HTERT RPE-1 (cell line): ENCODE measurements around the gene FAM156A.
"Not testable (repeated sequence)": the region's sequence is repeated elsewhere in the genome, so short reads cannot be mapped to it uniquely, and the experiment has no call there.

ENCODE experiments used
- in situ Hi-C: fragments of 300-500 bp; cut with MboI; formaldehyde crosslinking; loops from 4 replicates; pipeline ENCODE4 v1.14.3; 2020; ENCODE audit warnings: low sequenced_read_pairs

The FAM156A gene

DNA sequence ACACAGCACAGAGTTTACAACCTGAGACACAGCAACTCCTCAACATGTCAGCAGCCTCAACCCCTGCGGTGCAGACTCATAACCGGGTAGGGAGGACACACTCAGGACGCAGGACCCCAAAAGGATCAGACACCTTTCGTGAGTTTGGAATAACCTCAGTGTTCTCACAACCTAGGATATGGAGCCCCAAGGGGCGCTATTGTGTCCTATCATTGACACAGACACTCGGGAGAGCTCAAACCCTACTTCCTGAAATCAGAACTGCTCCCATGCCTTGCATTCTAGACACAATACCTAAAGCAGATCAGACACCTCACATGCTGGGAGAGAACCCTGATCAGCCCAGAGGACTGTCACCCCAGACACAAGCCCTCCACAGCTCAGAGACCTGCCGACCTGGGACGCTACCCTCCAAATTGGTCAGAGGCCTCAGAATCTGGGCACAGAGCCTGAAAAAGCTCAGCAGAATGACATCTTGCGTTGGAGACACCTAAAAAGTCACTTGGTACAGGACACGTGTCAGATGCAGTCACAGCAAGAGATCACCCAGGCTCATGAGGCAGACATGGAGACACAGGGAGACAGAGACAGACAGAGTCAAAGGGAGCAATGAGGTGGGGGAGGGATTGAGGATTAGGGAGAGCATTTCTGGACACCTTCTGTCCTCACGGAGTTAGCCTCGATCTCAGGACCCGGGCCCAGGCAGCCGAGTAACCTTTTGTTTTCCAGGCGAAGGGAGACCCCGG, 8.8 kb upstream of the FAM156A start:
- in situ Hi-C loops, result not testable (repeated sequence)

DNA sequence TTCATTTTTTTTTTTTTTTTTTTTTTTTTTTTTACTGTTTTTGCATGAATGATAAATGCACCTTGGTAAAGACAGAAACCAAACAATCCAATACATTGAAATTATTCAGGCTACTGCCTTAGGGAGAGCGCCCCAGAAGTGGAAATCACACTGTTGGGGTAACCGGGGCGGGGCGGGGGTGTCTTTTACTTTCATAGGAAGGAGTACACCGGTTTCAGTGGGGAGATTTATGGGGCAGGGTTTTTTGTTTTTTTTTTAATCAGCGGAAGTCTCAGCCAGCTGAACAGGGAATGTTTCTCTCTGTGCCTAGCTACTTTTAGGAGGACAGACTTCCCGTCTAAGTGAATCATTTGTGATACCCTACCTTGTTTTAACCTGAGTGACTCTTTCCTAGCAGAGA, 643 bp upstream of the FAM156A start:
- in situ Hi-C loops, result not testable (repeated sequence)

DNA sequence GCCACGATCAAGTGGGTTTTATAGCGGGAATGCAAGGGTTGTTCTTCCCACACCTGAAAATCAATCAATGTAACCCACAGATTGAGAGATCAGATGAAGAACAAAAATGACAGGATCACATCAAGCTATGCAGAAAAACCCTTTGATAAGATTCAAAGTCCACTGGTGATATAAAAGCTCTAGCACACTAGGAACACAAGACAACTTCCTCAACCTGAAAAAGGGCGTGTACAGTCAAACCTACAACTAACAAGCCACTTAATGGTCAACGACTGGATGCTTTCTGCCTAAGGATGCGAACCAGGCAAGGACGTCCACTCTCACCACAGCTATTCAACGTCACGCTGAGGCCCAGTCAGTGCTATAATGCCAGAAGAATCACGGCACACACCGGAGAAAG, 8.4 kb downstream of the FAM156A start:
- in situ Hi-C loops, result not testable (repeated sequence)

DNA sequence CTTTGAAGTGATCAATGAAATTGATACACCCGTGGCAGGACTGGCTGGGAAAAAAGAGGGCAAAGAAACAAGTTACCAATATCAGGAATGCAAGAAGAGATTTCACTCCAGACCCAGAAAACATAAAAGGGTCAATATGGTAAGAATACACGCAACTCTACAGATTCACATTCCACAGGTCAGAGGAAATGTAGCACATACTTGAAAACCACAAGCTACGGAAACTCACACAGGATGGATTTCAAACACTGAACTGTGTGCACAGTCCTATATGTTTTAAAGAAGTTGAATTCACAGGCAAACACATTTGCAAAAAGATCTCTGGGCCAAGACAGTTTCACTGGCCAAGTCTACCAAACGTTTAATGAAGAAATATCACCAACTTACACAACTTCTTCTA, 9.0 kb downstream of the FAM156A start:
- in situ Hi-C loops, result not testable (repeated sequence)

DNA sequence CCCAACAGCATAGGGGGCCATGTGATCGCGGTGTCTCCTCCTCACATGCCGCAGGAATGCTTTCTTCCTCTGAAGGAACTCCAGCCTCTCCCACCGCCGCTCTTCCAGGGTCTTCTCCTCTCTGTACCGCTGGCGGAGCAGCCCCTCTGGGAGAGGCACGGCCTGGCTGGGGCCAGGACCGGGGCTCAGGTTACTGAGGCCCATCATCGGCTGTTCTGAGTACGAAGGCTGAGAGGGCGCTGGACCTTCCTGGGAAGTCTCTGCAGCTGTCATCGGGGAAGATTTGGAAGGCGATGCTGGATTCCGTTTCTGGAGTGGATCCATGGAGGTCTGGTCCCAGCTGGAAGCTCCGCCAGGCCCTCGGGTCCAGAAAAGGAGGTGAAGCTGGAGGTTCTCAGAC, 10.1 kb downstream of the FAM156A start:
- in situ Hi-C loops, result not testable (repeated sequence)

DNA sequence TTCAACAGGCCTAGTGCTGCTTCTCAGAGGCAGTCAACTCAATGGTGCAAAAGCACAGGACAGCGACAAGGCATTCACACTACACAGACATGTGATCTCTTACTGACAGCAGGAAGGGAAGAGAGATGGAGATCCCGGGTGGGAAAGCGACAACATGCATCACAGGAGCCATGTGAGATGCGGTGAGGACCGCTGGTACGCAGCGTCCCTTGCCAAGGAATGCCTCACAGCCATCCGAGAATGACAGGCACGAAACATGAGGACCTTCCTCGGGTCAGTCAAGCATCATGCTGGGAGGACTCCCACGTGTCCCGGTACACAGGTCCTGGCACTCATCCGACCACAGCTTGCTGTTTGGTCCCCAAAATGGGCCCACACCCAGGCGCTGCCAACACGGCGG, 10.8 kb downstream of the FAM156A start:
- in situ Hi-C loops, result not testable (repeated sequence)

DNA sequence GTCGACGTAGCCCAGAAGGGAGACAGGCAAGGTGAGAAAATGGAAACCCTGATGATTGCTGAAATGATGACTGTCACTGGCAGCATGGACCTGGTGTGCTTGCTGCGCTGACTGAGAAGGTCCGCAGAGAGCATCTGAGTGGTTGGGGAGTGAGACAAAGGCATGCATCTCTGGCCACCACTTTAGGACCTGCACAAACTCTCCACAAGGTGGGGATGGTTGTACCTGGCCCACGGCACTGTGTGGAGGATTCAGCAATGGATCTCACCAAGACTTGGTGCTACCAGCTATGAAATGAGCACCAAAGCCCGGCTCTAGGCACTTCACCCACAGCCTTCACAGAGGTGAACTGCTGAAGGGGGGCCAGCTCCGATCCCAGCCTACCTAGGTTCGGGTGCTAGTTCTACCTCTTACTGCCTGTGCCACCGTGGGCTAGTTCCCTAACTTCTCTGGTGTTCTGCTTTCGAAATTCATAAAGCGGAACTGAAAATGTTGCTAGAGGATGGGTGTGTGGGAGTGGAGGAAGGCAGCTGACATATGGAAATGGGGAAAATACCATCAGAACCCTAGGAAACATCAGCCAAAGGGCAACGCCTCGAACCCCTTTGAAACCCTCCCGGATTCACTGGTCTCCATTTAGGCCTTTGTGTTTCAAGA, 12.4 kb downstream of the FAM156A start:
- in situ Hi-C loops, result not testable (repeated sequence)

DNA sequence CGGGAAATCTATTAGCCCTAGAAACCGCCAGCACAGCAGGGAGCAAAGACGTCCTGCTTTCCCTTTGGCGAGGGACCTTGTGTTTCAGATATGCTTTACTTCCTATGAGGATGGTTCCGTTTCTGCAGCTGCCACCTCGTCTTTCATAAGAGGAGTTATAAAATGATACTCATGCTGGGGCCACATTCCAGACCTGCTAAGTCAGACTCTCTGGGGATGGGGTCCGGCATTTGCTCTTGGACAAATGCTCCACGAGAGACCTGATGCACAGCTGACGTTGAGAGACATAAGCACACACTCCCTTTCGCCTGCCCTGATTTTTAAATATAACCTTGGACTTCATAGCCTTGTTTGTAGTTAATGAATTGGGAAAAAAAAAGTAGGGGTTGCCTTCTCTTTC, 16.6 kb downstream of the FAM156A start:
- in situ Hi-C loops, result not testable (repeated sequence)

DNA sequence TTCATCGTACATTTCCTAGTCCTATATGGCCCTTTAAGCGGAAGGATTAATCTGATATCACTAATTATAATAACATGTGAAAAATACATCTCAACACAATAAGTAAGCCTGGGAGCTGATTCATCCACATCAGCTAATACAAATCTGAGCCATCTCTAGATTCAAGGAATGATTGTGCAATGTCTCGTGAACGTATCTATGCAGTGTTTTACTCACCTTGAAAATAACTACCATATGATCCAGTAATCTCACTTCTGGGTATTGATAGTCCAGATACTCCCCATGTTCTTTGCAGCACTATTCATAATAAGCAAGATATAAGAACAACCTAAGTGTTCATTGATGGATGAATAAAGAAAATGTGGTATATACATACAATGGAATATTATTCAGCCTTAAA, 17.6 kb downstream of the FAM156A start:
- in situ Hi-C loops, result not testable (repeated sequence)

DNA sequence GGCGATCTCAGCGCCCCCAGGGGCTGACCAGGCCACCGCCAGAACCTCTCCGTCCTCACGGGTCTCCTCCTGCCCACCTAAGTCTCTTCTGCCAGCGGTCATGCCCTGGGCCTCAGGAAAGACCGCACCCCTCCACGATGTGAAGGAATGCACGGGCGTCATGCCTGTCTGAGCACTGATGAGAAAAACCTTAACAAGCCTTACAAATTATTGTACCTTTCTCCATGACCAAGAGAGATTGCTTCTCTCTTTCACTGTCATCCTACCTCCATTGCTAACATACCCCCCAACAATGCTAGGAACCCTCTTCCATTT, 22.9 kb downstream of the FAM156A start:
- in situ Hi-C loops, result not testable (repeated sequence)

DNA sequence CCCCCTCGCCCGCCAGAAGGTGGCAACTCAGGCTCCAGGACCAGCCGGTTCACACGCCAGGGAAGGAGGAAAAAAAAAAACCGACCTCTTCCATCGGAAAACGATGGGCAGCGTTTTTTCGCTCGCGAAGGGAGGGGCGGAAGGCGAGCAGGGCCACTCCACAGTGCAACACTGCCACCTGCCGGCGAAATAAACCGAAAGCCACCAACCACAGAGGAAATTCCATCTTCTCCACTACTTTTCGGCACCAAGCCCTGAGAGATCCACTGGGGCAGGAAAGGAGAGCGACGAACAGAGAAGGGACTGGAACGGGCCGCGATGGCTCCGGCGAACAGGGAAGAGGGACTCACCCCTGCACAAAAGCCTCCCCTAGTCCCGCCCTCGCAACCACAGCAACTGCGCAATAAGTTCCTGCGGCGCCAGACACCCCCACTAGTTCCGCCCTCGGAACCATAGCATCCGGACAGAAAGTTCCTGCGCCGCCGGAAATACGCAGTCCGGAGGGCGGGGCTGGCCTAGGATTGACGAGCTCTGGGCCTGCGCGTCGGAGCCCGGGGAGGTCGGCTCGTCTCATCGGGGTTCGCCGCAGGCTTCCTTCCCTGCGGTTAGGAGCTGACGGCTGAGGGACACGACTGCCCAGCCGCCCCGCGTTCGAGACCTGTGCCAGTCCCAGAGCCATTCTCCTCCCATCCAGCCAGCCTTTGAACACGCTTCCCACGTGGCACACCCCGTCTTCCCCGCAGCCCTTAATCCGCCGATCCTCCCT, 23.4 kb downstream of the FAM156A start:
- in situ Hi-C loops, result no loop called here

DNA sequence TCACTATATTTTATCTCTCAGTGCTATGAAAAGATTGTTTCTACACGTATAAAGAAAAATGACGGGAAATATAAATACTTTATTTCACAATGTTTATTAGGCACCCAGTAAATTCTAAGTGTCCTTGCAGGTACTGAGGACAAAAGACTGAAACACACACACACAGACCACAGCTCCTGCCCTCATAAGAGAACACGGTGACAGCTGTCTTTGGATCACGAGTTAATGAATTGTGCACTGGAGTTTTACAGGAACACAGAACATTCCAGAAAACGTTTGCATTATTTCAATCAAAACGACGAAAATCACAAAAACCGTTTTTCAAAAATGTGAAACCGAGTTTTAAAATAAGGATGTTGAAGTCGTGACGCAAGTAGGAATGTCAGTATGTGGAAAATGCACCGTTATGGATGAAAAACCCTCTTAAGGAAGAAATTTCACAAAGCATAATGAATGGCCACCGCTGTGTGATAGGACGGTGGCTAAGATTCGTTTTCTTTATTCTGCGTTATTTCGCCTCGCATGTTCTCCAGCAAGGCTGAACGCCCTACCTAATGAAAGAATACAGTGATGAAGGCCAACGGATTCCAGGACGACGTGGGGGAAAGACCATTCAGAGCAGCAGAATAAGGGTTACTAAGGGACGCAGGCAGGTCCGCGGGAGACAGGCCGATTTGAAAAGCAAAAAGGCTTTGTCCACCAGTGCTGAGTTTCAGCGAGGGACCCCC, 24.2 kb downstream of the FAM156A start:
- in situ Hi-C loops, result no loop called here

DNA sequence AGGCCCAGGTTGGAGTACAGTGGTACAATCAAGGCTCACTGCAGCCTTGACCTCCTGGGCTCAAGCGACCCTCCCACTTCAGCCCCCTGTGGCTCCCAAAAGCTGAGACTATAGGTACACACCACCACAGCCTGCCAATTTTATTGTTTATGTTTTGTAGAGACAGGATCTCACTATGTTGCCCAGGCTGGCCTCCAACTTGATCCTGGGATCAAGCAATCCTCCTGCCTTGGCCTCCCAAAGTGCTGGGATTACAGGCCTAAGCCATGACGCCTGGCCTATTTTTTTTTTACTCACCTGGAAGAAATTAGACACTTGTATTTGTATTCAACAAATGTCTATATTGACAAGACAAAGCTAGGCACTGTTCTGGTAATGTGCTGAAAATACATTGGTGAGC, 25.1 kb downstream of the FAM156A start:
- in situ Hi-C loops, result no loop called here

DNA sequence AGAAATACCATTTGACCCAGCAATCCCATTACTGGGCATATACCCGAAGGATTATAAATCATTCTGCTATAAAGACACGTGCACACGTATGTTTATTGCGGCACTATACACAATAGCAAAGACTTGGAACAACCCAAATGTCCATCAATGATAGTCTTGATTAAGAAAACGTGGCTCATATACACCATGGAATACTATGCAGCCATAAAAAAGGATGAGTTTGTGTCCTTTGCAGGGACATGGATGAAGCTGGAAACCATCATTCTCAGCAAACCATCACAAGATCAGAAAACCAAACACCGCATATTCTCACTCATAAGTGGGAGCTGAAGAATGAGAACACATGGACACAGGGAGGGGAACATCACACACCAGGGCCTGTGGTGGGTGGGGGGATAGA, 28.1 kb downstream of the FAM156A start:
- in situ Hi-C loops, result not testable (repeated sequence)

DNA sequence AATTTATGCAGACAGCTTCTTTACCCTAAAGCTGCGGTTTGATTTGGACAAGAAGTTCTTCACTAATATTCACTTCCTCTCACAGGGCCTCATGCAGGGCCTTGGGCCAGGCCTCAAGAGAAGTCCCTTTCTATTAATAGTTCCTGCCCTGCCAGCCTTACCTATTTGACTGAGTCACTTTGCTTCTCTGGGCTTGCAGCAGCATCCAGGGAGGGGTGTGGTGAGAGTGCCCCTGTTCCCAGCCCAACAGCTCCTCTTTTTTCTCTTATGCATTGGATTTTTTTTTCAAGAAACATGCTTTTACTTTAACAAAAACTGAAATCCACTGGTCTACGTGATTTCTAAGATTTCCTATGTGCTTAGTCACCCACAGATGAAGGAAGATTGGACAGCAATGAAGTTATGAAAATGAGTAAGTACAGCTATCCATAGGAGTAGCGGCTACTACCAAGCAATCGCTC, 34.5 kb downstream of the FAM156A start:
- in situ Hi-C loops, result no loop called here

DNA sequence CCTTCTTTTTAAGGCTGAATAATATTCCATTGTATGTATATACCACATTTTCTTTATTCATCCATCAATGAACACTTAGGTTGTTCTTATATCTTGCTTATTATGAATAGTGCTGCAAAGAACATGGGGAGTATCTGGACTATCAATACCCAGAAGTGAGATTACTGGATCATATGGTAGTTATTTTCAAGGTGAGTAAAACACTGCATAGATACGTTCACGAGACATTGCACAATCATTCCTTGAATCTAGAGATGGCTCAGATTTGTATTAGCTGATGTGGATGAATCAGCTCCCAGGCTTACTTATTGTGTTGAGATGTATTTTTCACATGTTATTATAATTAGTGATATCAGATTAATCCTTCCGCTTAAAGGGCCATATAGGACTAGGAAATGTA, 43.6 kb downstream of the FAM156A start:
- in situ Hi-C loops, result not testable (repeated sequence)

DNA sequence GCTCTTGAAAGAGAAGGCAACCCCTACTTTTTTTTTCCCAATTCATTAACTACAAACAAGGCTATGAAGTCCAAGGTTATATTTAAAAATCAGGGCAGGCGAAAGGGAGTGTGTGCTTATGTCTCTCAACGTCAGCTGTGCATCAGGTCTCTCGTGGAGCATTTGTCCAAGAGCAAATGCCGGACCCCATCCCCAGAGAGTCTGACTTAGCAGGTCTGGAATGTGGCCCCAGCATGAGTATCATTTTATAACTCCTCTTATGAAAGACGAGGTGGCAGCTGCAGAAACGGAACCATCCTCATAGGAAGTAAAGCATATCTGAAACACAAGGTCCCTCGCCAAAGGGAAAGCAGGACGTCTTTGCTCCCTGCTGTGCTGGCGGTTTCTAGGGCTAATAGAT, 44.6 kb downstream of the FAM156A start:
- in situ Hi-C loops, result not testable (repeated sequence)

DNA sequence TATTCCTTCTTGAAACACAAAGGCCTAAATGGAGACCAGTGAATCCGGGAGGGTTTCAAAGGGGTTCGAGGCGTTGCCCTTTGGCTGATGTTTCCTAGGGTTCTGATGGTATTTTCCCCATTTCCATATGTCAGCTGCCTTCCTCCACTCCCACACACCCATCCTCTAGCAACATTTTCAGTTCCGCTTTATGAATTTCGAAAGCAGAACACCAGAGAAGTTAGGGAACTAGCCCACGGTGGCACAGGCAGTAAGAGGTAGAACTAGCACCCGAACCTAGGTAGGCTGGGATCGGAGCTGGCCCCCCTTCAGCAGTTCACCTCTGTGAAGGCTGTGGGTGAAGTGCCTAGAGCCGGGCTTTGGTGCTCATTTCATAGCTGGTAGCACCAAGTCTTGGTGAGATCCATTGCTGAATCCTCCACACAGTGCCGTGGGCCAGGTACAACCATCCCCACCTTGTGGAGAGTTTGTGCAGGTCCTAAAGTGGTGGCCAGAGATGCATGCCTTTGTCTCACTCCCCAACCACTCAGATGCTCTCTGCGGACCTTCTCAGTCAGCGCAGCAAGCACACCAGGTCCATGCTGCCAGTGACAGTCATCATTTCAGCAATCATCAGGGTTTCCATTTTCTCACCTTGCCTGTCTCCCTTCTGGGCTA, 48.9 kb downstream of the FAM156A start:
- in situ Hi-C loops, result not testable (repeated sequence)

DNA sequence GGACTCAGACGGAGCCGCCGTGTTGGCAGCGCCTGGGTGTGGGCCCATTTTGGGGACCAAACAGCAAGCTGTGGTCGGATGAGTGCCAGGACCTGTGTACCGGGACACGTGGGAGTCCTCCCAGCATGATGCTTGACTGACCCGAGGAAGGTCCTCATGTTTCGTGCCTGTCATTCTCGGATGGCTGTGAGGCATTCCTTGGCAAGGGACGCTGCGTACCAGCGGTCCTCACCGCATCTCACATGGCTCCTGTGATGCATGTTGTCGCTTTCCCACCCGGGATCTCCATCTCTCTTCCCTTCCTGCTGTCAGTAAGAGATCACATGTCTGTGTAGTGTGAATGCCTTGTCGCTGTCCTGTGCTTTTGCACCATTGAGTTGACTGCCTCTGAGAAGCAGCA, 50.4 kb downstream of the FAM156A start:
- in situ Hi-C loops, result not testable (repeated sequence)

DNA sequence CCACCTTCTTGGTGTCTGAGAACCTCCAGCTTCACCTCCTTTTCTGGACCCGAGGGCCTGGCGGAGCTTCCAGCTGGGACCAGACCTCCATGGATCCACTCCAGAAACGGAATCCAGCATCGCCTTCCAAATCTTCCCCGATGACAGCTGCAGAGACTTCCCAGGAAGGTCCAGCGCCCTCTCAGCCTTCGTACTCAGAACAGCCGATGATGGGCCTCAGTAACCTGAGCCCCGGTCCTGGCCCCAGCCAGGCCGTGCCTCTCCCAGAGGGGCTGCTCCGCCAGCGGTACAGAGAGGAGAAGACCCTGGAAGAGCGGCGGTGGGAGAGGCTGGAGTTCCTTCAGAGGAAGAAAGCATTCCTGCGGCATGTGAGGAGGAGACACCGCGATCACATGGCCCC, 51.2 kb downstream of the FAM156A start:
- in situ Hi-C loops, result not testable (repeated sequence)

DNA sequence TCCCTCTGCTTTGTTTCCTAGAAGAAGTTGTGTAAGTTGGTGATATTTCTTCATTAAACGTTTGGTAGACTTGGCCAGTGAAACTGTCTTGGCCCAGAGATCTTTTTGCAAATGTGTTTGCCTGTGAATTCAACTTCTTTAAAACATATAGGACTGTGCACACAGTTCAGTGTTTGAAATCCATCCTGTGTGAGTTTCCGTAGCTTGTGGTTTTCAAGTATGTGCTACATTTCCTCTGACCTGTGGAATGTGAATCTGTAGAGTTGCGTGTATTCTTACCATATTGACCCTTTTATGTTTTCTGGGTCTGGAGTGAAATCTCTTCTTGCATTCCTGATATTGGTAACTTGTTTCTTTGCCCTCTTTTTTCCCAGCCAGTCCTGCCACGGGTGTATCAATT, 52.2 kb downstream of the FAM156A start:
- in situ Hi-C loops, result not testable (repeated sequence)
